Stomach (tissue), 9 donors: Measurements from ENCODE around the gene RBM19. TPM values are rescaled to one million over a fixed set of nuclear protein-coding genes. Genes with fewer than 3 reads are reported as not detected.

Experiments used
- DNase-seq, 2 donors: peaks; one replicate each; pipeline versions ENCODE4 v3.0.0 to v3.0.0-alpha.2; 2013 to 2019
- H3K27ac ChIP-seq, 5 donors: fragments of 200-600 bp in 4 of 5; sonication (generic) in 4 of 5; one replicate each; pipeline ENCODE4 v1.5.1; 2013 to 2019; ENCODE audit warnings: mild to moderate bottlenecking in 1 of 5, moderate library complexity in 1 of 5
- H3K27me3 ChIP-seq, 3 donors: fragments of 200-600 bp; sonication (generic); one replicate each; pipeline ENCODE4 v1.5.1; 2017 to 2019; ENCODE audit warnings: mixed run types in 1 of 3
- H3K36me3 ChIP-seq, 4 donors: fragments of 200-600 bp; sonication (generic); 1 replicate in 3 of 4; 2 replicates in 1 of 4; pipeline ENCODE4 v1.5.1; 2016 to 2019
- H3K4me1 ChIP-seq, 4 donors: fragments of 200-600 bp; sonication (generic); one replicate each; pipeline ENCODE4 v1.5.1; 2016 to 2019
- H3K4me3 ChIP-seq, 4 donors: fragments of 200-600 bp; sonication (generic) in 3 of 4; one replicate each; pipeline ENCODE4 v1.5.1; 2016 to 2019; ENCODE audit warnings: mild to moderate bottlenecking in 1 of 4
- H3K9me3 ChIP-seq, 4 donors: fragments of 200-600 bp; sonication (generic); one replicate each; pipeline ENCODE4 v1.5.1; 2016 to 2019
- CTCF ChIP-seq, 7 experiments: fragments of 450-650 bp in 4 of 7; fragments of 200-600 bp in 3 of 7; sonication (generic) in 3 of 7; IDR thresholded peaks; one replicate each; pipeline ENCODE4 v1.5.1; 2016 to 2019; ENCODE audit warnings: antibody characterized with exemption in 7 of 7, control low read depth in 2 of 7, mild to moderate bottlenecking in 1 of 7
- EP300 ChIP-seq: sonication (generic); formaldehyde crosslinking; IDR thresholded peaks from one replicate; pipeline ENCODE4 v1.6.1; 2017; ENCODE audit warnings: antibody characterized with exemption
- POLR2A ChIP-seq, 4 donors: fragments of 450-650 bp; IDR thresholded peaks; one replicate each; pipeline ENCODE4 v1.6.1; 2016; ENCODE audit warnings: antibody characterized with exemption in 4 of 4, control low read depth in 2 of 4, mild to moderate bottlenecking in 1 of 4, moderate library complexity in 1 of 4
- POLR2AphosphoS5 ChIP-seq, 3 donors: sonication (generic); formaldehyde crosslinking; IDR thresholded peaks; one replicate each; pipeline ENCODE4 v1.6.1; 2016; ENCODE audit warnings: antibody characterized with exemption in 3 of 3
- WGBS, 5 donors: extraction: QIAGEN DNeasy Blood & Tissue Kit in 3 of 5; methylation state at CpG; one replicate each; pipeline versions ENCODE4 v1.1.5 to v1.1.7; 2013 to 2018; 5-methylcytosine and 5-hydroxymethylcytosine counted together
- intact Hi-C: fragments of 100-400 bp; cut with DNase I; formaldehyde crosslinking; loops from one replicate; pipeline ENCODE4 v1.15.1; 2023; ENCODE audit warnings: low total_unique reads
- polyA plus RNA-seq, 3 donors: library from polyadenylated mRNA; stranded (reverse); fragments of 200-250 nt; gene quantifications; one replicate each; pipeline ENCODE4 v1.2.3, GENCODE V29; 2013
- total RNA-seq, 5 donors: library from RNA; depleted of rRNA; stranded (reverse); fragments of >200 nt; gene quantifications; one replicate each; pipeline versions ENCODE4 v1.1.0 to v1.2.3, GENCODE V29; 2014 to 2016
- donor health status: healthy with polysubstance abuse.
- donor health status: Bipolar disorder and iron deficiency.
- donor health status: healthy.

RBM19 gene
- total and polyA plus RNA-seq, 8 donors = 8.1 to 109 (median 27.3) TPM

GRCh38 chr12:113957627-113958026 lies 8.5 kb downstream of the RBM19 start:
- Histone ChIP-seq H3K27ac (no peak overlapping the region), H3K9me3 (no peaks in the 10 kb centered on the region), H3K4me3 (no peak overlapping the region), H3K36me3 (peaks cover 80 to 100% (median 100%) of the 10 kb centered on the region in 4 donors), H3K27me3 (no peaks in the 10 kb centered on the region), H3K4me1 (no peaks in the 10 kb centered on the region)
- WGBS, 5 donors = 86 to 96% (median 88%) methylated on average over 17 of the region's 17 CpGs
- intact Hi-C loops = no loop called here
- no peak for DNase-seq
- TF ChIP-seq CTCF (IDR thresholded peaks at IDR 0.05) (no peak), EP300 (no peak), POLR2AphosphoS5 (IDR thresholded peaks at IDR 0.05) (no peak), POLR2A (IDR thresholded peaks at IDR 0.05) (no peak)

GRCh38 chr12:113955109-113955970 lies 10.8 kb downstream of the RBM19 start:
- WGBS, 5 donors = 77 to 83% (median 82%) methylated on average over 15 of the region's 15 CpGs
- no peaks in the 10 kb centered on the region for H3K4me1 ChIP-seq
- H3K9me3 ChIP-seq = no peaks in the 10 kb centered on the region
- TF ChIP-seq POLR2A (IDR thresholded peaks at IDR 0.05) (no peak), CTCF (IDR thresholded peaks at IDR 0.05) (peak in 1 of 7 experiments; percentile 24)
- intact Hi-C loops = no loop called here
- peak in 1 of 2 donors; percentile 30 for DNase-seq
- H3K27me3 ChIP-seq = no peaks in the 10 kb centered on the region
- H3K27ac ChIP-seq = no peak overlapping the region
- peaks cover 71 to 100% (median 100%) of the 10 kb centered on the region in 4 donors for H3K36me3 ChIP-seq
- no peak overlapping the region for H3K4me3 ChIP-seq

- intact Hi-C loops = no loop called here
- no peak for DNase-seq
- peaks cover 73 to 100% (median 100%) of the 10 kb centered on the region in 4 donors for H3K36me3 ChIP-seq
- 86 to 99% (median 92%) methylated on average over 4 of the region's 4 CpGs for WGBS, 5 donors
- H3K9me3 ChIP-seq = no peaks in the 10 kb centered on the region
- H3K27me3 ChIP-seq = no peaks in the 10 kb centered on the region
- H3K4me1 ChIP-seq = no peaks in the 10 kb centered on the region
- H3K27ac ChIP-seq = no peak overlapping the region
- no peak overlapping the region for H3K4me3 ChIP-seq
- no peak for TF ChIP-seq EP300
- no peak for TF ChIP-seq POLR2AphosphoS5 (IDR thresholded peaks at IDR 0.05)
- TF ChIP-seq CTCF (IDR thresholded peaks at IDR 0.05) = no peak
Observed at GRCh38 chr12:113954547-113954946, 11.6 kb downstream of the RBM19 start.

GRCh38 chr12:113950873-113951272 lies 15.3 kb downstream of the RBM19 start:
- H3K27ac ChIP-seq = no peak overlapping the region
- TF ChIP-seq POLR2A (IDR thresholded peaks at IDR 0.05) (no peak), POLR2AphosphoS5 (IDR thresholded peaks at IDR 0.05) (no peak), EP300 (no peak), CTCF (IDR thresholded peaks at IDR 0.05) (no peak)
- WGBS, 5 donors = 81 to 90% (median 85%) methylated on average over 3 of the region's 3 CpGs
- peaks cover 77 to 100% (median 100%) of the 10 kb centered on the region in 4 donors for H3K36me3 ChIP-seq
- no peaks in the 10 kb centered on the region for H3K4me1 ChIP-seq
- H3K4me3 ChIP-seq = no peak overlapping the region
- H3K27me3 ChIP-seq = no peaks in the 10 kb centered on the region
- no peaks in the 10 kb centered on the region for H3K9me3 ChIP-seq
- intact Hi-C loops = no loop called here
- DNase-seq = no peak
